HT1080 (cell line): ENCODE measurements around the gene FAM117B. TPM values are rescaled to one million over a fixed set of nuclear protein-coding genes. Genes with fewer than 3 reads are reported as not detected.
A peak's percentile ranks its signal among the peaks of the same experiment; 100 is the strongest.
"Not testable (repeated sequence)": the region's sequence is repeated elsewhere in the genome, so short reads cannot be mapped to it uniquely, and the experiment has no call there.

ENCODE experiments used
- DNase-seq: peaks from one replicate; pipeline ENCODE4 v3.0.0-alpha.2; 2015; ENCODE audit warnings: low read depth
- total RNA-seq: library from RNA; depleted of rRNA; stranded (reverse); fragments of >200 nt; shearing (Covaris generic); gene quantifications from 2 replicates; pipeline ENCODE4 v1.2.3, GENCODE V29; 2014

FAM117B gene
- total RNA-seq, 1 experiment from 2014 or later: 1.2 TPM

GRCh38 chr2:202700075-202700901 lies 65.5 kb downstream of the FAM117B start:
- DNase-seq: no peak

GRCh38 chr2:202703091-202703490 lies 68.3 kb downstream of the FAM117B start:
- no peak for DNase-seq

GRCh38 chr2:202704248-202704647 lies 69.5 kb downstream of the FAM117B start:
- DNase-seq: no peak

- DNase-seq: no peak
Observed at GRCh38 chr2:202705446-202706020, 70.8 kb downstream of the FAM117B start.

GRCh38 chr2:202714971-202715935 lies 80.5 kb downstream of the FAM117B start:
- DNase-seq: not testable (repeated sequence)

- DNase-seq: no peak
Observed at GRCh38 chr2:202716114-202716718, 81.4 kb downstream of the FAM117B start.

- no peak for DNase-seq
Observed at GRCh38 chr2:202716953-202717597, 82.3 kb downstream of the FAM117B start.

- DNase-seq: no peak
Observed at GRCh38 chr2:202717598-202718310, 83.0 kb downstream of the FAM117B start.

GRCh38 chr2:202718614-202719013 lies 83.8 kb downstream of the FAM117B start:
- peak; percentile 70 for DNase-seq

- no peak for DNase-seq
Observed at GRCh38 chr2:202720226-202720625, 85.5 kb downstream of the FAM117B start.

- DNase-seq: peak; percentile 50
Observed at GRCh38 chr2:202721621-202722020, 86.9 kb downstream of the FAM117B start.

- no peak for DNase-seq
Observed at GRCh38 chr2:202723746-202724145, 89.0 kb downstream of the FAM117B start.

- no peak for DNase-seq
Observed at GRCh38 chr2:202726070-202726469, 91.3 kb downstream of the FAM117B start.

GRCh38 chr2:202736826-202737225 lies 102.1 kb downstream of the FAM117B start:
- no peak for DNase-seq

GRCh38 chr2:202743613-202744012 lies 108.8 kb downstream of the FAM117B start:
- DNase-seq: no peak

- DNase-seq: no peak
Observed at GRCh38 chr2:202749477-202749876, 114.7 kb downstream of the FAM117B start.

GRCh38 chr2:202750763-202751427 lies 116.1 kb downstream of the FAM117B start:
- no peak for DNase-seq

GRCh38 chr2:202752071-202752470 lies 117.3 kb downstream of the FAM117B start:
- no peak for DNase-seq

- no peak for DNase-seq
Observed at GRCh38 chr2:202754936-202755335, 120.2 kb downstream of the FAM117B start.

- DNase-seq: no peak
Observed at GRCh38 chr2:202756598-202756997, 121.8 kb downstream of the FAM117B start.
